Measurements from ENCODE around the gene ZMYND8. TPM values are rescaled to one million over a fixed set of nuclear protein-coding genes. Genes with fewer than 3 reads are reported as not detected.
"Not testable (repeated sequence)": the region's sequence is repeated elsewhere in the genome, so short reads cannot be mapped to it uniquely, and the experiment has no call there.

The ZMYND8 gene
- total and polyA plus RNA-seq, 4 donors, result 4.5 to 27.4 (median 14.1) TPM

DNA sequence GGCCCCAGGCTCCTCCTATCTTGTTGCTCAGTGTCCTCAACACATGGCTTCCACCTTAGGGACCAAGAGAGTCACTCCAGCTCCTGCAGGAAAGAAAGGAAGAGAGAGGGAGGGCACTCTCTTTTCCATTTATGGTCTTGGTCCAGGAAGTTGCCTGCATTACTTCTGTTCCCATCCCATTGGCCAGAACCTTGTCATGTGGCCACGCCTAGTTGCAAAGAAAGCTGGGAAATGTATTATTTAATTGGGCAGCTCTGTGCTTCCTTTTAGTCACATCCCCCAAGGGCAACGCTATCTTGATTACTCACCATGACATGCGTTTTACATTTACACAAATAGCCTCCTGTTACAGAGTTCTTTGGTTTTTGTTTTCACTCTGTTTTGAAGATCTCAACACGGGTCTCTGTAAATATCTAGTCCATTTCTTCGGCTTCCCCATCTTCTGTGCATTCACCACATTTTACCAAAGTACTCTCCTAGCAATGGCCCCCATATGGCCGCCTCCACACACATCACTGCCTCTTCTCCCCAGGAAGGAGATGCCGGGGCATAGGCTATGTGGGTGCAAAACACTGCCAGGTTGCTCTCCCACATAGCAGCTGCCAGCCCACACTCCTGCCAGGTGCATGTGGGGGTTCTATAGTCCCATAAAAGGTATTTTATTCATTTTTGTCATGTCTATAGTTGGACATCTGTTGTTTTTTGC, 35.7 kb upstream of the ZMYND8 start:
- Histone ChIP-seq H3K9me3 (ENCODE audit: control insufficient read depth, low read length) (peaks cover 2% of the 10 kb centered on the region), H3K36me3 (ENCODE audit: control insufficient read depth in 1 of 2, insufficient read depth in 2 of 2, low read length in 1 of 2) (no peaks in the 10 kb centered on the region), H3K27me3 (ENCODE audit: control insufficient read depth in 1 of 2, insufficient read depth in 2 of 2, low read length in 1 of 2) (no peaks in the 10 kb centered on the region), H3K4me3 (ENCODE audit: low read length in 2 of 2) (no peak overlapping the region), H3K4me1 (ENCODE audit: control insufficient read depth in 1 of 2, insufficient read depth in 2 of 2, low read length in 2 of 2) (no peaks in the 10 kb centered on the region), H3K27ac (ENCODE audit: low read depth in 1 of 2, low read length in 2 of 2) (no peak overlapping the region)
- intact Hi-C loops (cut with DNase I), result loop anchor here (5.0 kb wide), 2 partner anchors 70 to 230 kb away; no protein-coding TSS in a partner anchor
- DNase-seq, result no peak
- WGBS, 2 donors, result 78 to 81% methylated on average over 7 of the region's 7 CpGs
- peak; percentile 15 for ATAC-seq (ENCODE audit: low FRiP score)

DNA sequence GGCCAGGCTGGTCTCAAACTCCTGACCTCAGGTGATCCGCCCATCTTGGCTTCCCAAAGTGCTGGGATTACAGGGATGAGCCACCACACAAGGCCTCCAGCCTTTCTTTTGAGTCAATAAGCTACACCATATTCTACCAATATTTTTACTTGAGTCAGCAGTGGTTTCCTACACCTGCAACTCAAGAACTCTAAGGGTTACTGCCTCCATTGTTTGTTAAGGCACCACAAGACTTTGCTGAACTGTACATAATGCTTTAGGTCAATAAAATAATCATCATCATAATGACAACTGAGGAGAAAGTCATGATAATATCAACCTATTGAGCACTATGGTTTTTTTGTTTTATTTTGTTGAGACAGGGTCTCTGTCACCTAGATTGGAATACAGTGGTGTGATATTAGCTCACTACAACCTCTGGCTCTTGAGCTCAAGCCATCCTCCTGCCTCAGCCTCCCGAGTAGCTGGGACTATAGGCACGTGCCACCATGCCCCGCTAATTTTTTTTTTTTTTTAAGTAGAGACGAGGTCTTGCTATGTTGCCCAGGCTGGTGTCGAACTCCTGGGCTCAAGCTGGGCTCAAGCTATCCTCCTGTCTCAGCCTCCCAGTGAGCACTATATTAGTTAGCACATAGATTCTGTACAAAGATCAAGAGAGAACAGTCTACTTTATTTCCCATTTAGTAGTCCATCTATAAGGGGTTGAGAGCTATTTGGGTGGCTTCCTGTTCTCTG, 34.9 kb upstream of the ZMYND8 start:
- intact Hi-C loops (cut with DNase I), result loop anchor here (5.0 kb wide), 2 partner anchors 71 to 231 kb away; no protein-coding TSS in a partner anchor
- WGBS, 2 donors, result 96 to 97% methylated on average over 6 of the region's 6 CpGs

DNA sequence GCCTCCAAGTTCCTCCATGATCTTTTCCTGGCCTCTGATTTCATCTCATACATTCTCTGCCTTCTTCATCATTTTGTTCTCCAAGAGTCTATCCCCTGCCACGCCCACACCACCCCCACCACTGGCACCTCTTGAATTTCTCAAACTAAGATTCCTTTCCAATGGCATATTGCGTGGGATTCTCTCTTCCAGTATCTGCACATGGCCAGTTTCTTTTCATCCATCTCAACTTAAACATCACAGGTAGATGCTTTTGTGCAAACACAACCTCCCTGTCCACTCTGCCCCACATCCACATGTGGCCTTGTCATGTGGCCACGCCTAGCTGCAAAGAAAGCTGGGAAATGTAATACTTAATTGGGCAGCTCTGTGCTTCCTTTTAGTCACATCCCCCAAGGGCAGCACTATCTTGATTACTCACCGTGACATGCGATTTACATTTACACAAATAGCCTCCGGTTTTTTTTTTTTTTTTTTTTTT, 33.4 kb upstream of the ZMYND8 start:
- H3K36me3 ChIP-seq (ENCODE audit: control insufficient read depth in 1 of 2, insufficient read depth in 2 of 2, low read length in 1 of 2), result no peaks in the 10 kb centered on the region
- 80 to 84% methylated on average over 6 of the region's 6 CpGs for WGBS, 2 donors
- peaks cover 2% of the 10 kb centered on the region for H3K9me3 ChIP-seq (ENCODE audit: control insufficient read depth, low read length)
- DNase-seq (no peak), ATAC-seq (ENCODE audit: low FRiP score) (no peak)
- intact Hi-C loops (cut with DNase I), result loop anchor here (5.0 to 10.0 kb wide), 4 partner anchors 72 to 635 kb away; no protein-coding TSS in a partner anchor
- H3K4me1 ChIP-seq (ENCODE audit: control insufficient read depth in 1 of 2, insufficient read depth in 2 of 2, low read length in 2 of 2), result no peaks in the 10 kb centered on the region
- no peak overlapping the region for H3K4me3 ChIP-seq (ENCODE audit: low read length in 2 of 2)
- no peaks in the 10 kb centered on the region for H3K27me3 ChIP-seq (ENCODE audit: control insufficient read depth in 1 of 2, insufficient read depth in 2 of 2, low read length in 1 of 2)
- H3K27ac ChIP-seq (ENCODE audit: low read depth in 1 of 2, low read length in 2 of 2), result no peak overlapping the region

More for the DNA sequence above, 34.9 kb upstream of the ZMYND8 start:
- peaks cover 2% of the 10 kb centered on the region for H3K9me3 ChIP-seq (ENCODE audit: control insufficient read depth, low read length)
- DNase-seq, result no peak
- no peaks in the 10 kb centered on the region for H3K36me3 ChIP-seq (ENCODE audit: control insufficient read depth in 1 of 2, insufficient read depth in 2 of 2, low read length in 1 of 2)
- no peak for ATAC-seq (ENCODE audit: low FRiP score)
- H3K4me3 ChIP-seq (ENCODE audit: low read length in 2 of 2), result no peak overlapping the region
- no peaks in the 10 kb centered on the region for H3K27me3 ChIP-seq (ENCODE audit: control insufficient read depth in 1 of 2, insufficient read depth in 2 of 2, low read length in 1 of 2)
- no peaks in the 10 kb centered on the region for H3K4me1 ChIP-seq (ENCODE audit: control insufficient read depth in 1 of 2, insufficient read depth in 2 of 2, low read length in 2 of 2)
- no peak overlapping the region for H3K27ac ChIP-seq (ENCODE audit: low read depth in 1 of 2, low read length in 2 of 2)

DNA sequence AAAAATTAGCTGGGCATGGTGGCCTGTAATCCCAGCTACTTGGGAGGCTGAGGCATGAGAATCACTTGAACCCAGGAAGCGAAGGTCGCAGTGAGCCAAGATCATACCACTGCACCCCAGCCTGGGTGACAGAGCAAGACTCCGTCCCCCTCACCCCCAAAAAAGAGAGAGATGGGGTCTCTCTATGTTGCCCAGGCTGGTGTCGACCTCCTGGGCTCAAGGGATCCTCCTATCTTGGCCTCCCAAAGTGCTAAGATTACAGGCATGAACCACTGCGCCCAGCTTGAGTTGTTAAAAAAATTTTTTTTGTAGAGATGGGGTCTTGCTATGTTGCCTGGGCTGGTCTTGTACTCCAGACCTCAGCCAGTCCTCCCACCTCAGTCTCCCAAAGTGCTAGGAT, 29.5 kb upstream of the ZMYND8 start:
- not testable (repeated sequence) for H3K27me3 ChIP-seq (ENCODE audit: control insufficient read depth in 1 of 2, insufficient read depth in 2 of 2, low read length in 1 of 2); H3K4me1 ChIP-seq (ENCODE audit: control insufficient read depth in 1 of 2, insufficient read depth in 2 of 2, low read length in 2 of 2); H3K36me3 ChIP-seq (ENCODE audit: control insufficient read depth in 1 of 2, insufficient read depth in 2 of 2, low read length in 1 of 2); DNase-seq; ATAC-seq (ENCODE audit: low FRiP score); H3K9me3 ChIP-seq (ENCODE audit: control insufficient read depth, low read length); H3K27ac ChIP-seq (ENCODE audit: low read depth in 1 of 2, low read length in 2 of 2); H3K4me3 ChIP-seq (ENCODE audit: low read length in 2 of 2)
- intact Hi-C loops (cut with DNase I), result loop anchor here (2.0 to 10.0 kb wide), 3 partner anchors 25 to 631 kb away; no protein-coding TSS in a partner anchor
- 97% methylated on average over 5 of the region's 5 CpGs for WGBS, 2 donors

DNA sequence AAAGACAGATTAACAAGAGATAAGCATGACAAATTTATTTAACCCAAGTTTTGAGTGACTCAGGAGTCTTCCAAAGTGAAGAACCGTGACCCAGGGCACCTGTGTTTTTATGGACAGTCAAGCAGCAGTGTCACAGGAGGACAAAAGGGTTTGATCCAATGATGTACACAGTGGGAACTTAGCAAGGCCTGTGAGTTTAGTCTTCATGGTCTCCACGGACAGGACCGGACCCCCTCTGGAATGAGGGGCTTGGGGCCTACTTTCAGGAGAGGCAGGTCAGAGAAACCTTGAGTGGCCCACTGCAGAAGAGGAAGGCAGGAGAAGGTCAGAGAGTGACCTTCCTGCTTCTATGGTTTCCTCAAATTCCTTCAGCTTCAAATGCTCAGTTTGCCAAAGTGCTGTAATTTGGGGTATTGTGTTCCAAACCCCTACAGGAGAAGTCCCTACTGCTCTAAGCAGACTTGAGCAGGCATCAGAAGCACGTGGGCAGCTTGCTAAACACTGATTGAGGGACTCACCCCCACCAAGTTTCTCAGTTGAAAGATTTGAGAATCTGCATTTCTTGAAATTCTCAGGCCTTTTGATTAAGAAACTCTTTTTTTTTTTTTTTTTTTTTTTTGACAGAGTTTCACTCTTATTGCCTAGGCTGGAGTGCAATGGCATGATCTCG, 26.4 kb upstream of the ZMYND8 start:
- Histone ChIP-seq H3K27me3 (ENCODE audit: control insufficient read depth in 1 of 2, insufficient read depth in 2 of 2, low read length in 1 of 2) (no peaks in the 10 kb centered on the region), H3K36me3 (ENCODE audit: control insufficient read depth in 1 of 2, insufficient read depth in 2 of 2, low read length in 1 of 2) (no peaks in the 10 kb centered on the region), H3K4me3 (ENCODE audit: low read length in 2 of 2) (no peak overlapping the region), H3K27ac (ENCODE audit: low read depth in 1 of 2, low read length in 2 of 2) (no peak overlapping the region), H3K4me1 (ENCODE audit: control insufficient read depth in 1 of 2, insufficient read depth in 2 of 2, low read length in 2 of 2) (no peaks in the 10 kb centered on the region), H3K9me3 (ENCODE audit: control insufficient read depth, low read length) (no peaks in the 10 kb centered on the region)
- 85 to 92% methylated on average over 5 of the region's 5 CpGs for WGBS, 2 donors
- ATAC-seq (ENCODE audit: low FRiP score), result no peak
- intact Hi-C loops (cut with DNase I), result loop anchor here (2.0 to 10.0 kb wide), 5 partner anchors 110 to 628 kb away; partner anchors contain the start of gene NCOA3 (in 1 of the 2)
- DNase-seq, result no peak

DNA sequence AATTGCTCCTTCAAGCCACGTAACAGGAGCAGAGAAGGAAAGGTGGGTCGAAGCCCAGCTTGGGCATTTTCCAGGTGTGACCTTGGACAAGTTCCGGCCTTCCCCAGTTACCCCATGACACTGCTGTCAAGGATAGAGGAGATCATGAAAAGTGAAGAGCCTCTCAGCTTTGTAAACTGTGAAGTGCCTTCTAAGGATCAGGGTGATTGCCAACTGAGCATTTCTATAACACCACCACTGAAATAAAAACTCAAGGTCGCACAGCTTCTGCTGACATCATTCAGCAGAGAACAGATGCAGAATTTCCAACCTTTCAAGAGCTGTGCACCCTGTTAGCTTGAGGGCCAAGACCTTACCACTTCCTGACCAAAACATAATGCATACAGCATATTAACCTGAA, 24.0 kb upstream of the ZMYND8 start:
- Histone ChIP-seq H3K4me1 (ENCODE audit: control insufficient read depth in 1 of 2, insufficient read depth in 2 of 2, low read length in 2 of 2) (no peaks in the 10 kb centered on the region), H3K9me3 (ENCODE audit: control insufficient read depth, low read length) (no peaks in the 10 kb centered on the region), H3K36me3 (ENCODE audit: control insufficient read depth in 1 of 2, insufficient read depth in 2 of 2, low read length in 1 of 2) (no peaks in the 10 kb centered on the region), H3K27ac (ENCODE audit: low read depth in 1 of 2, low read length in 2 of 2) (no peak overlapping the region), H3K27me3 (ENCODE audit: control insufficient read depth in 1 of 2, insufficient read depth in 2 of 2, low read length in 1 of 2) (no peaks in the 10 kb centered on the region), H3K4me3 (ENCODE audit: low read length in 2 of 2) (no peak overlapping the region)
- 85 to 93% methylated on average over 4 of the region's 4 CpGs for WGBS, 2 donors
- intact Hi-C loops (cut with DNase I), result loop anchor here (5.0 to 10.0 kb wide), 4 partner anchors 122 to 626 kb away; partner anchors contain the start of gene NCOA3 (in 1 of the 2)
- DNase-seq, result no peak
- no peak for ATAC-seq (ENCODE audit: low FRiP score)

DNA sequence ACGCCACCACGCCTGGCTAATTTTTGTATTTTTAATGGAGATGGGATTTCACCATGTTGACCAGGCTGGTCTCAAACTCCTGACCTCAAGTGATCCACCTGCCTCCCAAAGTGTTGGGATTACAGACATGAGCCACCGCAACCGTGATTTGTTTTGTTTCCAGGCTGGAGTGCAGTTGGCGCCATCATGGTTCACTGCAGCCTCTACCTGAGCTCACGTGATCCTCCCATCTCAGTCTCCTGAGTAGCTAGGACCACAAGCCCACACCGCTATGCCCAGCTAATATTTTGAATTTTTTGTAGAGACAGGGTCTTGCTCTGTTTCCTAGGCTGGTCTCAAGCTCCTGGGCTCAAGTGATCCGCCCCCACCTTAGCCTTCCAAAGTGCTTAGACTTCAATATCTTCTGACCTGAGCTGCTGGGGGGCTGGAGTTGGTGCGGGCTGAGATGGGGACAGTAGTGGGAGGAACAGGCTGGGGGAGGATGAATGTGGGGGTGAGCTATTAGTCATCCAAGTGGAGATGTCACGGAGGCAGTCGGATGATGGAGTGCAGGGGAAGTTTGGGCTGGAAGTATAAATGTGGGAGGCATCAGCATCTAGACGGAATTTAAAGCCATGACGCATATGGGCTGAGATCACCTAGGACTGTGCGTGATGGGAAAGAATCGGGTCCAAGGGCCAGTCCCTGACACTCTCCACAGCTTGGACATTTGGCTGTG, 23.1 kb upstream of the ZMYND8 start:
- H3K36me3 ChIP-seq (ENCODE audit: control insufficient read depth in 1 of 2, insufficient read depth in 2 of 2, low read length in 1 of 2), result no peaks in the 10 kb centered on the region
- intact Hi-C loops (cut with DNase I), result loop anchor here (5.0 to 10.0 kb wide), 4 partner anchors 123 to 625 kb away; partner anchors contain the start of gene NCOA3 (in 1 of the 2)
- H3K27ac ChIP-seq (ENCODE audit: low read depth in 1 of 2, low read length in 2 of 2), result no peak overlapping the region
- 87 to 90% methylated on average over 15 of the region's 15 CpGs for WGBS, 2 donors
- H3K9me3 ChIP-seq (ENCODE audit: control insufficient read depth, low read length), result no peaks in the 10 kb centered on the region
- no peaks in the 10 kb centered on the region for H3K27me3 ChIP-seq (ENCODE audit: control insufficient read depth in 1 of 2, insufficient read depth in 2 of 2, low read length in 1 of 2)
- H3K4me1 ChIP-seq (ENCODE audit: control insufficient read depth in 1 of 2, insufficient read depth in 2 of 2, low read length in 2 of 2), result no peaks in the 10 kb centered on the region
- ATAC-seq (ENCODE audit: low FRiP score), result no peak
- DNase-seq, result no peak
- no peak overlapping the region for H3K4me3 ChIP-seq (ENCODE audit: low read length in 2 of 2)

DNA sequence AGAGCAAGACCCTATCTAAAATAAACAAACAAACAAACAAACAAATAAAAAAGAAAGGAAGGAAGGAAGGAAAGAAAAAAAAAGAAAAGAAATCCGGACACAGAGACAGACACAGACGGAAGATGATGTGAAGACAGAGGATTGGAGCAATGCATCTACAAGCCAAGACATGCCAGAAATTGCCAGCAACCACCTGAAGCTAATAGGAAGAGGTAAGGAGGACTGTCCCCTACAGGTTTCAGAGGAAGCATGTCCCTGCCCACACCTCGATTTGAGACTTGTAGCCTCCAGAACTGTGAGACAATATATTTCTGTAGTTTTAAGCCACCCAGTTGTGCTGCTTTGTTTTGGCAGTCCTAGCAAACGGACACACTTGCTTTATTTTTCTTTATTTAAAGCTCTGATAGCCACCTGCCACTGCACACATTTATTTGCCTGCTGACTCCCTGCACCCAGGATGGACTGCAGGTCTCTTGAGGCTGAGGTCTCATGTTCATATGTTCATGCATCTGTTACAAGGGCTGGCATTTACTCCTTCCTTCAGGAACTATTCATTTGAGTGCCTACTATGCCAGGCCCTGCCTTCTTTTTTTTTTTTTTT, 20.7 kb upstream of the ZMYND8 start:
- no peaks in the 10 kb centered on the region for H3K27me3 ChIP-seq (ENCODE audit: control insufficient read depth in 1 of 2, insufficient read depth in 2 of 2, low read length in 1 of 2)
- H3K36me3 ChIP-seq (ENCODE audit: control insufficient read depth in 1 of 2, insufficient read depth in 2 of 2, low read length in 1 of 2), result no peaks in the 10 kb centered on the region
- 60 to 63% methylated on average over 4 of the region's 4 CpGs for WGBS, 2 donors
- ATAC-seq (ENCODE audit: low FRiP score) (no peak), DNase-seq (no peak)
- no peak overlapping the region for H3K4me3 ChIP-seq (ENCODE audit: low read length in 2 of 2)
- H3K27ac ChIP-seq (ENCODE audit: low read depth in 1 of 2, low read length in 2 of 2), result no peak overlapping the region
- no peaks in the 10 kb centered on the region for H3K4me1 ChIP-seq (ENCODE audit: control insufficient read depth in 1 of 2, insufficient read depth in 2 of 2, low read length in 2 of 2)
- intact Hi-C loops (cut with DNase I), result no loop called here
- H3K9me3 ChIP-seq (ENCODE audit: control insufficient read depth, low read length), result no peaks in the 10 kb centered on the region

All from aorta (tissue), 5 donors.